Testis (tissue), 3 donors: Measurements from ENCODE around the gene PSME1. TPM values are rescaled to one million over a fixed set of nuclear protein-coding genes. Genes with fewer than 3 reads are reported as not detected.

Experiments used
- DNase-seq: peaks from one replicate; pipeline ENCODE4 v3.0.0-alpha.2; 2019
- H3K27ac ChIP-seq, 2 donors: fragments of 200-600 bp; sonication (generic); one replicate each; pipeline ENCODE4 v1.5.1; 2019
- H3K27me3 ChIP-seq: fragments of 200-600 bp; sonication (generic); one replicate; pipeline ENCODE4 v1.5.1; 2019
- H3K36me3 ChIP-seq: fragments of 200-600 bp; sonication (generic); one replicate; pipeline ENCODE4 v1.5.1; 2017; ENCODE audit warnings: low read depth; ENCODE audit errors: missing control alignments
- H3K4me1 ChIP-seq: fragments of 200-600 bp; sonication (generic); one replicate; pipeline ENCODE4 v1.5.1; 2019
- H3K4me3 ChIP-seq, 2 donors: fragments of 200-600 bp; sonication (generic); one replicate each; pipeline ENCODE4 v1.5.1; 2017 to 2019
- H3K9me3 ChIP-seq: fragments of 200-600 bp; sonication (generic); one replicate; pipeline ENCODE4 v1.5.1; 2017
- POLR2A ChIP-seq: fragments of 450-650 bp; IDR thresholded peaks from one replicate; pipeline ENCODE4 v1.6.1; 2017; ENCODE audit warnings: antibody characterized with exemption, mild to moderate bottlenecking, moderate library complexity
- WGBS, 2 donors: methylation state at CpG; one replicate each; pipeline ENCODE4 v1.1.5; 2018; 5-methylcytosine and 5-hydroxymethylcytosine counted together
- intact Hi-C: fragments of 100-400 bp; cut with DNase I; formaldehyde crosslinking; loops from one replicate; pipeline ENCODE4 v1.15.1; 2023; ENCODE audit warnings: low total_unique reads
- polyA plus RNA-seq: library from polyadenylated mRNA; stranded (reverse); fragments of 350-450 nt; fragmentation: Illumina TruSeq; extraction: RNeasy Lipid Tissue Mini Kit (QIAGEN cat#74804); gene quantifications from one replicate; pipeline ENCODE4 v1.2.3, GENCODE V29; 2014; ENCODE audit warnings: low read depth, low replicate concordance; ENCODE audit not compliant: insufficient read depth
- total RNA-seq, 2 donors: library from RNA; depleted of rRNA; stranded (reverse); fragments of >200 nt; gene quantifications; one replicate each; pipeline ENCODE4 v1.2.3, GENCODE V29; 2016
- TF ChIP-seq, protein P1 (sequence below), 3 experiments: fragments of 450-650 bp in 2 of 3; fragments of 200-600 bp in 1 of 3; sonication (generic) in 1 of 3; IDR thresholded peaks; one replicate each; pipeline ENCODE4 v1.5.1; 2016 to 2019; ENCODE audit warnings: antibody characterized with exemption in 3 of 3, mild to moderate bottlenecking in 2 of 3, moderate library complexity in 1 of 3

PSME1 gene
- total and polyA plus RNA-seq, 3 donors from 2014 or later, result 43.3 to 101 (median 63.9) TPM

DNA sequence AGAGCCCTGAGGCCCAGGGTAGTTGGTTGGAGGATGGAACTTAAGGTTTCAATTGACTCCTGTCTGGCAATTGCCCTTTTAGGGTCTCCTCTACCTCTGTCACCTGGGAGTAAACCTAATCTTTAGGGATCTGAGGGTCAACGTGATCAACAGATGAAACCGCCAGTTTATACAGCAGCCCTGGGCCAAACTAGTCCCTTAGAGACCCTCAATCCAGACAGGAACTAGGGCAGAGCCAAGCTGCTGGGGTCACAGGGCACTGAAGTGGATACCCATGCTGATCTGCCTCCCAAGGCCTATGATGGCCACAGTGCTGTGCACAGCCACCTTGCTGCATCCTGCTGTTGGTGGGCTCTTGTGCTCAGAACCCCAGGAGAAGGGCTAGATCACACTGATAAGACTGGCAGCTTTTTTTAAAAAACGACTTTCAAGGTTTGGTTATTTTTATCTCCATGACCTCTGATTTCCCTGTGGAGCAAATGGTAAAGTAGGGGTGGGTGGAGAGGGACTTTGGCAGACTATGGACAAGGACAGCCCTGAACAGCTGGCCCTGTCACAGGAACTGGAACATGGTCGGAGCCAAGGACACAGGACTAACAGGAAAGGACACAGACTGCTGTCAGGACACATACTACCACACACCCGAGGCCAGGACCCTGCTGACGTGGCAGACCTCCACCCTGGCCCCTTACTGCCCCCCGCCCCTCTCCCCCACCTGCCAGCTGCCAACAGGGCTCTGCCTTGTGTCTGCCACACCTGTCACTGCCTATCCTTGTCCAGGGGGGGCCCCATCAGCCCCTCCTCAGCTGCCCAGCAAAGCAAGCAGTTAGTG, 5.1 kb upstream of the PSME1 start:
- no peak for DNase-seq
- Histone ChIP-seq H3K4me1 (peaks cover 13% of the 10 kb centered on the region), H3K36me3 (no peaks in the 10 kb centered on the region), H3K9me3 (no peaks in the 10 kb centered on the region), H3K27ac (peak overlapping the region in 1 of 2 donors; percentile 46), H3K4me3 (no peak overlapping the region), H3K27me3 (no peaks in the 10 kb centered on the region)
- intact Hi-C loops, result no loop called here
- 48 to 56% methylated on average over 5 to 7 of the region's 7 CpGs for whole genome bisulfite sequencing, 2 donors
- TF ChIP-seq, protein P1, sequence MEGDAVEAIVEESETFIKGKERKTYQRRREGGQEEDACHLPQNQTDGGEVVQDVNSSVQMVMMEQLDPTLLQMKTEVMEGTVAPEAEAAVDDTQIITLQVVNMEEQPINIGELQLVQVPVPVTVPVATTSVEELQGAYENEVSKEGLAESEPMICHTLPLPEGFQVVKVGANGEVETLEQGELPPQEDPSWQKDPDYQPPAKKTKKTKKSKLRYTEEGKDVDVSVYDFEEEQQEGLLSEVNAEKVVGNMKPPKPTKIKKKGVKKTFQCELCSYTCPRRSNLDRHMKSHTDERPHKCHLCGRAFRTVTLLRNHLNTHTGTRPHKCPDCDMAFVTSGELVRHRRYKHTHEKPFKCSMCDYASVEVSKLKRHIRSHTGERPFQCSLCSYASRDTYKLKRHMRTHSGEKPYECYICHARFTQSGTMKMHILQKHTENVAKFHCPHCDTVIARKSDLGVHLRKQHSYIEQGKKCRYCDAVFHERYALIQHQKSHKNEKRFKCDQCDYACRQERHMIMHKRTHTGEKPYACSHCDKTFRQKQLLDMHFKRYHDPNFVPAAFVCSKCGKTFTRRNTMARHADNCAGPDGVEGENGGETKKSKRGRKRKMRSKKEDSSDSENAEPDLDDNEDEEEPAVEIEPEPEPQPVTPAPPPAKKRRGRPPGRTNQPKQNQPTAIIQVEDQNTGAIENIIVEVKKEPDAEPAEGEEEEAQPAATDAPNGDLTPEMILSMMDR (IDR thresholded peaks at IDR 0.05), result no peak
- TF ChIP-seq POLR2A, result no peak

DNA sequence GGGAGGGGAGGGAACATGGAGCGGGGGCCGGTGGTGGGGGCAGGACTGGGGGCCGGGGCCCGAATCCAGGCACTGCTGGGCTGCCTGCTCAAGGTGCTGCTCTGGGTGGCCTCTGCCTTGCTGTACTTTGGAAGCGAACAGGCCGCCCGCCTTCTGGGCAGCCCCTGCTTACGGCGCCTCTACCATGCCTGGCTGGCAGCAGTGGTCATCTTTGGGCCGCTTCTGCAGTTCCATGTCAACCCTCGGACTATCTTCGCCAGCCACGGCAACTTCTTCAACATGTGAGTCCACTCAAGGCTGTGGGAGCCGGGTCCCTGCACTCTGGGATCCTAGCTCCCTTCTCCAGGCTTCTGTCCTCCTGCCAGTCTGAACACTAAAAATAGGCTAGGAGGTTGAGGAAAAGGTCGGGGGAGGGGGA, 4.4 kb upstream of the PSME1 start:
- TF ChIP-seq, protein P1 (IDR thresholded peaks at IDR 0.05), result no peak
- no peak for TF ChIP-seq POLR2A
- Histone ChIP-seq H3K27ac (peak overlapping the region in 1 of 2 donors; percentile 46), H3K4me1 (peaks cover 14% of the 10 kb centered on the region), H3K36me3 (no peaks in the 10 kb centered on the region), H3K9me3 (no peaks in the 10 kb centered on the region), H3K4me3 (no peak overlapping the region), H3K27me3 (no peaks in the 10 kb centered on the region)
- no peak for DNase-seq
- WGBS, 2 donors, result 64 to 66% methylated on average over 15 of the region's 15 CpGs
- intact Hi-C loops, result no loop called here

DNA sequence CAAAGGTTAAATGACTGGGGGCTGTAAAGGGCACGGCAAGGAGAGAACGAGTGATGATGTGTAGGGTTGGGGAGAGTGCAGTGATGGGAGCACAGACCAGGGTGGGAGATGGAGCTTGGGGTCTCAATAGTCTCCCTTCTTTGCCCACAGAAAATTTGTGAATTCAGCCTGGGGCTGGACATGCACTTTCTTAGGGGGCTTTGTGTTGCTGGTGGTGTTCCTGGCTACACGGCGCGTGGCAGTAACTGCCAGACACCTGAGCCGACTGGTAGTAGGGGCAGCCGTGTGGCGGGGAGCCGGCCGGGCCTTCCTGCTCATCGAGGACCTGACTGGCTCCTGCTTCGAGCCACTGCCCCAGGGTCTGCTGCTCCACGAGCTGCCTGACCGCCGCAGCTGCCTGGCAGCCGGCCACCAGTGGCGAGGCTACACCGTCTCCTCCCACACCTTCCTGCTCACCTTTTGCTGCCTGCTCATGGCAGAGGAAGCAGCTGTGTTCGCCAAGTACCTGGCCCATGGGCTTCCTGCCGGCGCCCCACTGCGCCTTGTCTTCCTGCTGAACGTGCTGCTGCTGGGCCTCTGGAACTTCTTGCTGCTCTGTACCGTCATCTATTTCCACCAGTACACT, 3.8 kb upstream of the PSME1 start:
- WGBS, 2 donors, result 72 to 76% methylated on average over 22 to 24 of the region's 24 CpGs
- no peak for TF ChIP-seq POLR2A
- TF ChIP-seq, protein P1 (IDR thresholded peaks at IDR 0.05), result no peak

DNA sequence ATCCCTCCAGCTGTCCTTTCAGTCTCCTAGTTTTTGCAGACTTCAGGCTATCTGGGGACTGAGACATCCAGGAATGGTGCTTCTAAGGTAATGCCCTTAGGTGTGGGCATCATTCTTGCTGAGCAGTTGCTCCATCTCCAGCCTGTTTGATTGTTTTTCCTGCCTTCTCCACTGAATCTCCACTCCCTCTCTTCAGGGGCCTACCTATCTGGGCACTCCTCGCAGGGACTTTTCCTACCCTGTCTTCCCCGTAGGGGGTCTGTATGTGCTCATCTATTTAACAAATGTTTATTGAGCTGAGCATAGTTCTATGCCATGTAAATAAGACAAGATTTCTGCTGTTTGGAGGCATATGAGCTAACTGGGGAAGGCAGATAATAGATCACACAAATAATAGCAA, 3.0 kb upstream of the PSME1 start:
- intact Hi-C loops, result no loop called here
- no peaks in the 10 kb centered on the region for H3K36me3 ChIP-seq

More for the DNA sequence above, 3.8 kb upstream of the PSME1 start:
- no peaks in the 10 kb centered on the region for H3K36me3 ChIP-seq
- no peaks in the 10 kb centered on the region for H3K9me3 ChIP-seq
- H3K4me1 ChIP-seq, result peaks cover 20% of the 10 kb centered on the region
- DNase-seq, result no peak
- intact Hi-C loops, result no loop called here
- no peak overlapping the region for H3K27ac ChIP-seq
- no peaks in the 10 kb centered on the region for H3K27me3 ChIP-seq
- no peak overlapping the region for H3K4me3 ChIP-seq

More for the DNA sequence above, 3.0 kb upstream of the PSME1 start:
- WGBS, 2 donors, result 95% methylated on average over 2 of the region's 2 CpGs
- no peak for DNase-seq
- H3K9me3 ChIP-seq, result no peaks in the 10 kb centered on the region
- H3K4me1 ChIP-seq, result peaks cover 21% of the 10 kb centered on the region
- no peak overlapping the region for H3K4me3 ChIP-seq
- no peaks in the 10 kb centered on the region for H3K27me3 ChIP-seq
- TF ChIP-seq, protein P1 (IDR thresholded peaks at IDR 0.05), result no peak
- TF ChIP-seq POLR2A, result no peak
- no peak overlapping the region for H3K27ac ChIP-seq
